IMR-90 (cell line): ENCODE data around the gene ATXN1. TPM values are rescaled to one million over a fixed set of nuclear protein-coding genes. Genes with fewer than 3 reads are reported as not detected.

Experiments
- ATAC-seq: fragments of 200-7000 bp; cut with Tn5 transposase; 2 replicates; pipeline ENCODE4 v1.9.1; 2020; ENCODE audit warnings: low read depth, mild to moderate bottlenecking, moderate library complexity
- BruUV-seq: library from RNA; stranded (reverse); fragments of 400-500 nt; replicated peaks from 2 replicates; lab custom pipeline; 2021; lab: Mats Ljungman, UMichigan
- CTCF ChIA-PET: fragments of 300-600 bp; formaldehyde crosslinking; extraction: SDS; loops from one replicate; lab custom pipeline; 2021; ENCODE audit warnings: antibody characterized with exemption; lab: Yijun Ruan, JAX
- POLR2A ChIA-PET: fragments of 300-600 bp; sonication (Branson Sonifier 250); formaldehyde crosslinking; loops from one replicate; lab custom pipeline; 2022; ENCODE audit warnings: antibody characterized with exemption; ENCODE audit not compliant: unreplicated experiment; lab: Charles Lee
- DNase-seq: peaks from one replicate; pipeline ENCODE4 v3.0.0; 2013
- H2AFZ ChIP-seq: replicated peaks from 2 replicates; pipeline ENCODE3; 2013; ENCODE audit warnings: low read length, mild to moderate bottlenecking; ENCODE audit not compliant: poor library complexity
- H2AK5ac ChIP-seq: 2 replicates; pipeline ENCODE4 v1.6.1; 2013; ENCODE audit warnings: low read depth, low read length, inconsistent platforms
- H2AK9ac ChIP-seq: replicated peaks from 2 replicates; pipeline ENCODE3; 2013; ENCODE audit warnings: mild to moderate bottlenecking, low read depth, low read length, moderate library complexity; ENCODE audit not compliant: poor library complexity
- H2BK120ac ChIP-seq: 2 replicates; pipeline ENCODE4 v1.6.1; 2013; ENCODE audit warnings: low read depth, low read length, inconsistent platforms
- H2BK15ac ChIP-seq: 3 replicates; pipeline ENCODE4 v1.6.1; 2013; ENCODE audit warnings: low read depth, low read length, inconsistent platforms
- H2BK20ac ChIP-seq: 2 replicates; pipeline ENCODE4 v1.6.1; 2013; ENCODE audit warnings: low read depth, mild to moderate bottlenecking, inconsistent platforms, low read length, moderate library complexity
- H2BK5ac ChIP-seq: 2 replicates; pipeline ENCODE4 v1.6.1; 2013; ENCODE audit warnings: mild to moderate bottlenecking, low read depth, low read length, inconsistent platforms; ENCODE audit not compliant: poor library complexity, severe bottlenecking
- H3K14ac ChIP-seq: replicated peaks from 2 replicates; pipeline ENCODE4 v1.6.1; 2013; ENCODE audit warnings: low read depth, low read length, inconsistent platforms
- H3K18ac ChIP-seq: 2 replicates; pipeline ENCODE4 v1.6.1; 2013; ENCODE audit warnings: low read depth, low read length, control low read depth
- H3K23ac ChIP-seq: 2 replicates; pipeline ENCODE4 v1.6.1; 2013; ENCODE audit warnings: low read depth, low read length, inconsistent platforms
- H3K27ac ChIP-seq: 2 replicates; pipeline ENCODE4 v1.5.1; 2013; ENCODE audit warnings: mild to moderate bottlenecking, control low read depth, low read length; ENCODE audit not compliant: insufficient read depth
- H3K27me3 ChIP-seq: 2 replicates; pipeline ENCODE4 v1.6.1; 2013; ENCODE audit warnings: low read length; ENCODE audit not compliant: control insufficient read depth, insufficient read depth
- H3K36me3 ChIP-seq: 2 replicates; pipeline ENCODE4 v1.6.1; 2013; ENCODE audit warnings: low read length, mixed read lengths; ENCODE audit not compliant: control insufficient read depth, insufficient read depth
- H3K4ac ChIP-seq: 2 replicates; pipeline ENCODE4 v1.6.1; 2013; ENCODE audit warnings: low read depth, low read length, inconsistent platforms
- H3K4me1 ChIP-seq: 2 replicates; pipeline ENCODE4 v1.6.1; 2013; ENCODE audit warnings: low read length, mixed read lengths; ENCODE audit not compliant: control insufficient read depth, insufficient read depth
- H3K4me2 ChIP-seq: 2 replicates; pipeline ENCODE4 v1.6.1; 2013; ENCODE audit warnings: low read depth, mild to moderate bottlenecking, control low read depth, low read length, moderate library complexity
- H3K4me3 ChIP-seq: 2 replicates; pipeline ENCODE4 v1.5.1; 2013; ENCODE audit warnings: low read depth, mild to moderate bottlenecking, control low read depth, low read length, moderate library complexity; ENCODE audit not compliant: insufficient read depth
- H3K56ac ChIP-seq: 2 replicates; pipeline ENCODE4 v1.6.1; 2013; ENCODE audit warnings: low read length, inconsistent platforms; ENCODE audit not compliant: insufficient read depth; ENCODE audit errors: extremely low read depth
- H3K79me1 ChIP-seq, 2 experiments: 2 replicates each; pipeline ENCODE4 v1.6.1; 2013; ENCODE audit warnings: low read length in 2 of 2, inconsistent platforms in 1 of 2, low read depth in 1 of 2
- H3K9ac ChIP-seq: 2 replicates; pipeline ENCODE4 v1.6.1; 2013; ENCODE audit warnings: low read depth, low read length, control low read depth
- H3K9me1 ChIP-seq: 2 replicates; pipeline ENCODE4 v1.6.1; 2013; ENCODE audit warnings: low read length, inconsistent platforms; ENCODE audit not compliant: insufficient read depth
- H3K9me3 ChIP-seq: 2 replicates; pipeline ENCODE4 v1.6.1; 2013; ENCODE audit warnings: low read length; ENCODE audit not compliant: control insufficient read depth, insufficient read depth
- H4K20me1 ChIP-seq: 2 replicates; pipeline ENCODE4 v1.6.1; 2013; ENCODE audit warnings: low read length, inconsistent platforms; ENCODE audit not compliant: insufficient read depth
- H4K5ac ChIP-seq: 2 replicates; pipeline ENCODE4 v1.6.1; 2013; ENCODE audit warnings: mild to moderate bottlenecking, low read depth, low read length, control low read depth
- H4K8ac ChIP-seq, 2 experiments: 2 replicates each; pipeline ENCODE4 v1.6.1; 2013; ENCODE audit warnings: low read depth in 2 of 2, low read length in 2 of 2, control low read depth in 1 of 2, inconsistent platforms in 1 of 2
- H4K91ac ChIP-seq: 2 replicates; pipeline ENCODE4 v1.6.1; 2013; ENCODE audit warnings: low read depth, low read length, inconsistent platforms; ENCODE audit not compliant: insufficient read depth
- BHLHE40 ChIP-seq: fragments of 150-350 bp; IDR thresholded peaks from 2 replicates; pipeline ENCODE4 v1.6.1; 2016; ENCODE audit warnings: mild to moderate bottlenecking, low read depth, low read length
- CEBPB ChIP-seq: IDR thresholded peaks from 2 replicates; pipeline ENCODE4 v1.6.1; 2012; ENCODE audit warnings: low read depth, low read length, improper control_type of control experiment
- FOS ChIP-seq: fragments of 150-350 bp; IDR thresholded peaks from 2 replicates; pipeline ENCODE4 v1.6.1; 2016; ENCODE audit warnings: low read depth, low read length
- MAFK ChIP-seq: IDR thresholded peaks from 2 replicates; pipeline ENCODE4 v1.6.1; 2012; ENCODE audit warnings: low read depth, low read length, improper control_type of control experiment
- MXI1 ChIP-seq: IDR thresholded peaks from 2 replicates; pipeline ENCODE4 v1.6.1; 2012; ENCODE audit warnings: low read depth, mild to moderate bottlenecking, low read length, moderate library complexity, borderline replicate concordance
- POLR2A ChIP-seq: IDR thresholded peaks from 2 replicates; pipeline ENCODE4 v1.6.1; 2012; ENCODE audit warnings: mild to moderate bottlenecking, low read depth, low read length
- RAD21 ChIP-seq: IDR thresholded peaks from 2 replicates; pipeline ENCODE4 v1.6.1; 2012; ENCODE audit warnings: low read length, improper control_type of control experiment
- RCOR1 ChIP-seq: IDR thresholded peaks from 2 replicates; pipeline ENCODE4 v1.6.1; 2012; ENCODE audit warnings: mild to moderate bottlenecking, low read length, improper control_type of control experiment; ENCODE audit not compliant: insufficient replicate concordance
- SMC3 ChIP-seq: fragments of 150-350 bp; IDR thresholded peaks from 2 replicates; pipeline ENCODE4 v1.6.1; 2016; ENCODE audit warnings: low read depth, mild to moderate bottlenecking, antibody characterized with exemption, low read length, moderate library complexity
- USF2 ChIP-seq: fragments of 150-350 bp; IDR thresholded peaks from 2 replicates; pipeline ENCODE4 v1.6.1; 2017; ENCODE audit warnings: mild to moderate bottlenecking, antibody characterized with exemption, low read length, low read depth
- WGBS, 2 experiments: methylation state at CpG; one replicate each; pipeline versions ENCODE4 v1.1.5 to v1.1.7; 2013; ENCODE audit warnings: missing lambda C conversion rate in 2 of 2; ENCODE audit not compliant: insufficient read length in 1 of 2; ENCODE audit errors: extremely low coverage in 2 of 2; 5-methylcytosine and 5-hydroxymethylcytosine counted together
- dilution Hi-C: fragments of 300-500 bp; cut with HindIII; formaldehyde crosslinking; loops from one replicate; pipeline ENCODE4 v1.14.3; 2018; ENCODE audit warnings: low sequenced_read_pairs; ENCODE audit not compliant: unreplicated experiment
- in situ Hi-C: fragments of 300-500 bp; cut with MboI; formaldehyde crosslinking; loops from 3 replicates; pipeline ENCODE4 v1.14.3; 2019; ENCODE audit warnings: low sequenced_read_pairs, inconsistent platforms, mixed read lengths
- intact Hi-C: fragments of 100-400 bp; cut with micrococcal nuclease; formaldehyde crosslinking; loops from 2 replicates; pipeline ENCODE4 v1.10.0; 2022
- polyA plus RNA-seq, 3 experiments: library from polyadenylated mRNA; depleted of rRNA; stranded (reverse); fragments of >200 nt; gene quantifications; 2 replicates each; pipeline ENCODE4 v1.2.3, GENCODE V29; 2012; ENCODE audit warnings: low replicate concordance in 1 of 3
- total RNA-seq: library from RNA; depleted of rRNA; stranded (reverse); fragments of >200 nt; gene quantifications from 2 replicates; pipeline ENCODE4 v1.2.3, GENCODE V29; 2012
- TF ChIP-seq, protein P1 (sequence below): fragments of 150-350 bp; IDR thresholded peaks from 2 replicates; pipeline ENCODE4 v1.6.1; 2016; ENCODE audit warnings: low read depth, mild to moderate bottlenecking, low read length, moderate library complexity, borderline replicate concordance

The ATXN1 gene
- total and polyA plus RNA-seq, 2 of the 4 experiments (the other 2 are of a cell fraction), result 7.3 to 11.1 TPM

GRCh38 chr6:16346831-16347230, 414.4 kb downstream of the ATXN1 start:
- no peaks in the 10 kb centered on the region for H3K9me3 ChIP-seq
- in situ Hi-C loops (no loop called here), dilution Hi-C loops (no loop called here), intact Hi-C loops (no loop called here)
- H4K20me1 ChIP-seq, result no peaks in the 10 kb centered on the region
- H3K79me1 ChIP-seq, result peaks cover 0 to 17% of the 10 kb centered on the region in 2 experiments; a peak in 2 of 4 replicates
- no peak overlapping the region for H2BK120ac ChIP-seq
- H4K5ac ChIP-seq, result no peak overlapping the region
- H3K4me3 ChIP-seq, result no peak overlapping the region
- POLR2A ChIA-PET, result no interaction called here
- H2AFZ ChIP-seq, result no peak overlapping the region
- 99% methylated on average over 24 of the region's 32 CpGs; no CpG with 5 or more reads in 1 of the 2 experiments for WGBS, 2 experiments
- CTCF ChIA-PET, result no interaction called here
- no peak for DNase-seq
- no peak overlapping the region for H2BK5ac ChIP-seq
- peaks cover 12% of the 10 kb centered on the region for H3K4me1 ChIP-seq
- H3K4me2 ChIP-seq, result no peak overlapping the region
- BruUV-seq, result no TSS peak
- H3K9me1 ChIP-seq, result peaks cover 13% of the 10 kb centered on the region
- TF ChIP-seq POLR2A (no peak), MAFK (no peak), CEBPB (no peak), MXI1 (no peak), RCOR1 (no peak), RAD21 (no peak), USF2 (no peak), BHLHE40 (no peak), FOS (no peak), SMC3 (no peak)
- TF ChIP-seq, protein P1, sequence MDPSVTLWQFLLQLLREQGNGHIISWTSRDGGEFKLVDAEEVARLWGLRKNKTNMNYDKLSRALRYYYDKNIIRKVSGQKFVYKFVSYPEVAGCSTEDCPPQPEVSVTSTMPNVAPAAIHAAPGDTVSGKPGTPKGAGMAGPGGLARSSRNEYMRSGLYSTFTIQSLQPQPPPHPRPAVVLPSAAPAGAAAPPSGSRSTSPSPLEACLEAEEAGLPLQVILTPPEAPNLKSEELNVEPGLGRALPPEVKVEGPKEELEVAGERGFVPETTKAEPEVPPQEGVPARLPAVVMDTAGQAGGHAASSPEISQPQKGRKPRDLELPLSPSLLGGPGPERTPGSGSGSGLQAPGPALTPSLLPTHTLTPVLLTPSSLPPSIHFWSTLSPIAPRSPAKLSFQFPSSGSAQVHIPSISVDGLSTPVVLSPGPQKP, result no peak
- no peaks in the 10 kb centered on the region for H3K36me3 ChIP-seq
- no peak overlapping the region for H3K56ac ChIP-seq
- no peak overlapping the region for H3K14ac ChIP-seq
- no peak overlapping the region for H4K8ac ChIP-seq
- no peak overlapping the region for H2AK9ac ChIP-seq
- H3K23ac ChIP-seq, result no peak overlapping the region
- H2BK20ac ChIP-seq, result no peak overlapping the region
- no peak overlapping the region for H2AK5ac ChIP-seq
- no peak overlapping the region for H3K9ac ChIP-seq
- H4K91ac ChIP-seq, result no peak overlapping the region
- no peak overlapping the region for H3K18ac ChIP-seq
- H3K4ac ChIP-seq, result no peak overlapping the region
- H2BK15ac ChIP-seq, result no peak overlapping the region
- H3K27ac ChIP-seq, result no peak overlapping the region
- no peak for ATAC-seq
- no peaks in the 10 kb centered on the region for H3K27me3 ChIP-seq
